GM12892 (cell line): ENCODE data around the gene IQCK.

Experiments
- POLR2A ChIP-seq: IDR thresholded peaks from 2 replicates; pipeline ENCODE4 v1.6.1; 2011; ENCODE audit warnings: low read depth, low read length, control low read depth
- POLR2AphosphoS5 ChIP-seq: IDR thresholded peaks from 2 replicates; pipeline ENCODE4 v1.6.1; 2011; ENCODE audit warnings: low read depth, low read length, control low read depth
- TAF1 ChIP-seq: IDR thresholded peaks from 2 replicates; pipeline ENCODE4 v1.6.1; 2011; ENCODE audit warnings: low read depth, mild to moderate bottlenecking, control low read depth, low read length, borderline replicate concordance

DNA sequence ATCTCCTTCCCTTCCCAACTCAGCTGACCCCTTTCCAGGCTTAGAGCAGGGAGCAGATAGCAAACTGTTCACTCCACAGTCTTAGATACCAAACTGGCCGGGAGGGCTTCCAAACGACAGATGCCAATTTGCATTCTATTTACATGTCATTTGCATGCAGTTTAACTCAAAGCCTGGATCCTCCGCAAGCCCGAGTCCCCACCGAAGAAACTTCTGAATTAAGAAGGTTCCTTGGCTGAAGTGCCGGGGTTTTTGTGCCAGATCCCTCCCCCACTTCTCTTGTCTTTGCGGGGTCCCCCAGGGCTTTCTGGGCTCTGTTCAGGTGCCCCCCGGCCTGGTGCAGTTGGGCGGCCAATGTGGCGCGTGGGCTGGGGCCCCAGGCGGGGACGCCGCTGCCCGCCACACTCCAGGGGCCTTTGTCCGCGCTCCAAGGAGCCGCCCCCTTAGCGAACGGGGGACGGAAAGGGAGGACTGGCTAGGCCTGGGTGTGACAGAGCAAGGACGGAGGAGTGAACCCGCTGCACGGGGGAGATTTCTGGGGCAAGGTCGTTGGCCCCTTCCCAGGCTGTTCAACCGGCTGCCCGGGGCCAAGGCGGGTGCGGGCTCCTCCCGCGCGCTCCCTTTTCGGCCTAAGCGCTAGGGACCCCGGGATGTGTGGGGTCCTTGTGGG lies 165.4 kb downstream of the IQCK start:
- TF ChIP-seq POLR2A (no peak), POLR2AphosphoS5 (no peak), TAF1 (no peak)
